ENCODE results near the gene TRPM2. TPM values are rescaled to one million over a fixed set of nuclear protein-coding genes. Genes with fewer than 3 reads are reported as not detected.

Gene TRPM2
- total and polyA plus RNA-seq, 2 of the 13 experiments (the other 11 are each of a cell fraction or from before 2014, with no cell fraction given): 0.07 to 0.20 TPM

DNA sequence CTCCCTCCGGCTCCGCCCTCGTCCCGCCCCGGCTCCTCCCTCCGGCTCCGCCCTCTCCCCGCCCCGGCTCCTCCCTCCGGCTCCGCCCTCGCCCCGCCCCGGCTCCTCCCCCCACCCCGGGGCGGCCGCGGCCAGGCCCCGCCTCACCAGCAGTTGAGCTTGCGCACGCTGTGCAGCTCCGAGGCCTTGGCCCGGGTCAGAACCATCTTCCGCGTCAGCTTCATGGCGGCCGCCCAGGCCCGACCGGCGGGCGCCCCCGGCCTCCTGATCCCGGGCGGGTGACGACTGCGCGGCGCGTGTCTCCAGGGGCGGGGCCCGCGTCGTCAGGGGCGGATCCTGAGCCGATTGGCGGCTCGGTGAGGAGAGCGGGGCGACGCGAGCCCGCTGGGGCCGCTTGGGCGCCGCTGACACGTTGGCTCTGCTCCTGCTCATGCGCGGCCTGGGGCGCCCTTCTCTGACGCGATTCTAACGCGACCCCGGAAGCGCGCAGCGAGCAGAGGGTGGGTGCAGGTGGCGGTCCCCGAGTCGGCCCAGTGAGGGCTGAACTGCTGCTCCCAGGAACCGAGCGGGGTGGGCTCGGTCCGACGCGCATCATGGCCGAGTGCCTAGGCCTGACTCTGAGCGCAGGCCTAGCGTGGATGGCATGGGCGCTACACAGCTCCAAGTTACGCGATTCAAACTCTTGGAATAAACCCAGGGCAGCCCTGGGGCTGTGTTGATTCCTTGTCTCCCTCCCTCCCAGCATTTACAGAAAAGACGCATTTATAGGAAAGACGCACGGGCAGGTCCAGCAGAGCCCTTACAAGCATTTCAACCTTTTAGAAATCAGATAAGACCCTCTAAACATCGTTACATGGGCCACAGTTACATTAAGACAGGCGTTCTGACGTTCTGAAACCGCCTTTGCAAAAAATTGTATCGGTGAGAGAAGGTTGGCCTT is 14.2 kb upstream of the TRPM2 start, which contains the start of gene CFAP410 (continued):
- TF ChIP-seq ZBTB40 (IDR thresholded peaks at IDR 0.05): no peak
- TF ChIP-seq ZBTB40 (CRISPR knock-in tag; IDR thresholded peaks at IDR 0.05): peak; percentile 68
- peak; percentile 62 for TF ChIP-seq NFYC (CRISPR knock-in tag; IDR thresholded peaks at IDR 0.05)
- TF ChIP-seq, protein P1, sequence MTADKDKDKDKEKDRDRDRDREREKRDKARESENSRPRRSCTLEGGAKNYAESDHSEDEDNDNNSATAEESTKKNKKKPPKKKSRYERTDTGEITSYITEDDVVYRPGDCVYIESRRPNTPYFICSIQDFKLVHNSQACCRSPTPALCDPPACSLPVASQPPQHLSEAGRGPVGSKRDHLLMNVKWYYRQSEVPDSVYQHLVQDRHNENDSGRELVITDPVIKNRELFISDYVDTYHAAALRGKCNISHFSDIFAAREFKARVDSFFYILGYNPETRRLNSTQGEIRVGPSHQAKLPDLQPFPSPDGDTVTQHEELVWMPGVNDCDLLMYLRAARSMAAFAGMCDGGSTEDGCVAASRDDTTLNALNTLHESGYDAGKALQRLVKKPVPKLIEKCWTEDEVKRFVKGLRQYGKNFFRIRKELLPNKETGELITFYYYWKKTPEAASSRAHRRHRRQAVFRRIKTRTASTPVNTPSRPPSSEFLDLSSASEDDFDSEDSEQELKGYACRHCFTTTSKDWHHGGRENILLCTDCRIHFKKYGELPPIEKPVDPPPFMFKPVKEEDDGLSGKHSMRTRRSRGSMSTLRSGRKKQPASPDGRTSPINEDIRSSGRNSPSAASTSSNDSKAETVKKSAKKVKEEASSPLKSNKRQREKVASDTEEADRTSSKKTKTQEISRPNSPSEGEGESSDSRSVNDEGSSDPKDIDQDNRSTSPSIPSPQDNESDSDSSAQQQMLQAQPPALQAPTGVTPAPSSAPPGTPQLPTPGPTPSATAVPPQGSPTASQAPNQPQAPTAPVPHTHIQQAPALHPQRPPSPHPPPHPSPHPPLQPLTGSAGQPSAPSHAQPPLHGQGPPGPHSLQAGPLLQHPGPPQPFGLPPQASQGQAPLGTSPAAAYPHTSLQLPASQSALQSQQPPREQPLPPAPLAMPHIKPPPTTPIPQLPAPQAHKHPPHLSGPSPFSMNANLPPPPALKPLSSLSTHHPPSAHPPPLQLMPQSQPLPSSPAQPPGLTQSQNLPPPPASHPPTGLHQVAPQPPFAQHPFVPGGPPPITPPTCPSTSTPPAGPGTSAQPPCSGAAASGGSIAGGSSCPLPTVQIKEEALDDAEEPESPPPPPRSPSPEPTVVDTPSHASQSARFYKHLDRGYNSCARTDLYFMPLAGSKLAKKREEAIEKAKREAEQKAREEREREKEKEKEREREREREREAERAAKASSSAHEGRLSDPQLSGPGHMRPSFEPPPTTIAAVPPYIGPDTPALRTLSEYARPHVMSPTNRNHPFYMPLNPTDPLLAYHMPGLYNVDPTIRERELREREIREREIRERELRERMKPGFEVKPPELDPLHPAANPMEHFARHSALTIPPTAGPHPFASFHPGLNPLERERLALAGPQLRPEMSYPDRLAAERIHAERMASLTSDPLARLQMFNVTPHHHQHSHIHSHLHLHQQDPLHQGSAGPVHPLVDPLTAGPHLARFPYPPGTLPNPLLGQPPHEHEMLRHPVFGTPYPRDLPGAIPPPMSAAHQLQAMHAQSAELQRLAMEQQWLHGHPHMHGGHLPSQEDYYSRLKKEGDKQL (CRISPR knock-in tag; IDR thresholded peaks at IDR 0.05; ENCODE audit: low read depth): no peak
- TF ChIP-seq, protein P2, sequence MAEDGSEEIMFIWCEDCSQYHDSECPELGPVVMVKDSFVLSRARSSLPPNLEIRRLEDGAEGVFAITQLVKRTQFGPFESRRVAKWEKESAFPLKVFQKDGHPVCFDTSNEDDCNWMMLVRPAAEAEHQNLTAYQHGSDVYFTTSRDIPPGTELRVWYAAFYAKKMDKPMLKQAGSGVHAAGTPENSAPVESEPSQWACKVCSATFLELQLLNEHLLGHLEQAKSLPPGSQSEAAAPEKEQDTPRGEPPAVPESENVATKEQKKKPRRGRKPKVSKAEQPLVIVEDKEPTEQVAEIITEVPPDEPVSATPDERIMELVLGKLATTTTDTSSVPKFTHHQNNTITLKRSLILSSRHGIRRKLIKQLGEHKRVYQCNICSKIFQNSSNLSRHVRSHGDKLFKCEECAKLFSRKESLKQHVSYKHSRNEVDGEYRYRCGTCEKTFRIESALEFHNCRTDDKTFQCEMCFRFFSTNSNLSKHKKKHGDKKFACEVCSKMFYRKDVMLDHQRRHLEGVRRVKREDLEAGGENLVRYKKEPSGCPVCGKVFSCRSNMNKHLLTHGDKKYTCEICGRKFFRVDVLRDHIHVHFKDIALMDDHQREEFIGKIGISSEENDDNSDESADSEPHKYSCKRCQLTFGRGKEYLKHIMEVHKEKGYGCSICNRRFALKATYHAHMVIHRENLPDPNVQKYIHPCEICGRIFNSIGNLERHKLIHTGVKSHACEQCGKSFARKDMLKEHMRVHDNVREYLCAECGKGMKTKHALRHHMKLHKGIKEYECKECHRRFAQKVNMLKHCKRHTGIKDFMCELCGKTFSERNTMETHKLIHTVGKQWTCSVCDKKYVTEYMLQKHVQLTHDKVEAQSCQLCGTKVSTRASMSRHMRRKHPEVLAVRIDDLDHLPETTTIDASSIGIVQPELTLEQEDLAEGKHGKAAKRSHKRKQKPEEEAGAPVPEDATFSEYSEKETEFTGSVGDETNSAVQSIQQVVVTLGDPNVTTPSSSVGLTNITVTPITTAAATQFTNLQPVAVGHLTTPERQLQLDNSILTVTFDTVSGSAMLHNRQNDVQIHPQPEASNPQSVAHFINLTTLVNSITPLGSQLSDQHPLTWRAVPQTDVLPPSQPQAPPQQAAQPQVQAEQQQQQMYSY (CRISPR knock-in tag; IDR thresholded peaks at IDR 0.05): no peak
- TF ChIP-seq, protein P3, sequence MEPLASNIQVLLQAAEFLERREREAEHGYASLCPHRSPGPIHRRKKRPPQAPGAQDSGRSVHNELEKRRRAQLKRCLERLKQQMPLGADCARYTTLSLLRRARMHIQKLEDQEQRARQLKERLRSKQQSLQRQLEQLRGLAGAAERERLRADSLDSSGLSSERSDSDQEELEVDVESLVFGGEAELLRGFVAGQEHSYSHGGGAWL (CRISPR knock-in tag; IDR thresholded peaks at IDR 0.05): peak; percentile 85; the same call in 1 of the 2 replicates
- TF ChIP-seq ETV6 (CRISPR knock-in tag; conservative IDR thresholded peaks at IDR 0.05): 0 out of 2 replicates have a peak, but pooled peaks have one; percentile 5
- TF ChIP-seq SP140L (CRISPR knock-in tag; IDR thresholded peaks at IDR 0.05; ENCODE audit: borderline replicate concordance): 0 out of 2 replicates have a peak, but pooled peaks have one; percentile 34

Measured in HepG2 (cell line).